Heart right ventricle (tissue), 16 donors: ENCODE data around the gene DPP8. TPM values are rescaled to one million over a fixed set of nuclear protein-coding genes. Genes with fewer than 3 reads are reported as not detected.

ENCODE experiments used
- ATAC-seq, 8 donors: fragments of 200-7000 bp; cut with Tn5 transposase; one replicate each; pipeline ENCODE4 v1.9.1; 2020; ENCODE audit warnings: mild to moderate bottlenecking in 8 of 8, moderate library complexity in 8 of 8, moderate number of reproducible peaks in 1 of 8
- DNase-seq, 2 donors: peaks; one replicate each; pipeline ENCODE4 v3.0.0-alpha.2; 2020
- H3K27ac ChIP-seq, 10 donors: fragments of 200-600 bp; sonication (generic) in 2 of 10; one replicate each; pipeline versions ENCODE4 v1.5.0 to v1.8.0; 2020 to 2022; ENCODE audit warnings: mild to moderate bottlenecking in 3 of 10
- H3K27me3 ChIP-seq, 7 donors: fragments of 200-600 bp; one replicate each; pipeline ENCODE4 v1.8.0; 2021 to 2022; ENCODE audit warnings: mild to moderate bottlenecking in 2 of 7
- H3K36me3 ChIP-seq, 9 donors: fragments of 200-600 bp; sonication (generic) in 1 of 9; one replicate each; pipeline versions ENCODE4 v1.5.0 to v1.8.0; 2020 to 2022; ENCODE audit warnings: mild to moderate bottlenecking in 2 of 9
- H3K4me1 ChIP-seq, 9 donors: fragments of 200-600 bp; sonication (generic) in 1 of 9; one replicate each; pipeline versions ENCODE4 v1.5.0 to v1.8.0; 2020 to 2022; ENCODE audit warnings: mild to moderate bottlenecking in 4 of 9
- H3K4me3 ChIP-seq, 10 donors: fragments of 200-600 bp; sonication (generic) in 2 of 10; one replicate each; pipeline versions ENCODE4 v1.5.0 to v1.8.0; 2020 to 2022; ENCODE audit warnings: mild to moderate bottlenecking in 7 of 10, moderate library complexity in 2 of 10
- H3K9me3 ChIP-seq, 11 donors: fragments of 200-600 bp in 10 of 11; sonication (generic) in 2 of 11; one replicate each; pipeline versions ENCODE4 v1.5.0 to v1.8.0; 2013 to 2022; ENCODE audit warnings: mild to moderate bottlenecking in 2 of 11, control low read depth in 1 of 11, moderate library complexity in 1 of 11
- CTCF ChIP-seq, 9 donors: fragments of 200-600 bp; sonication (generic) in 2 of 9; IDR thresholded peaks; one replicate each; pipeline versions ENCODE4 v1.5.0 to v1.8.0; 2021 to 2022; ENCODE audit warnings: antibody characterized with exemption in 9 of 9, mild to moderate bottlenecking in 5 of 9, moderate library complexity in 1 of 9
- WGBS, 2 donors: extraction: QIAGEN DNeasy Blood & Tissue Kit; methylation state at CpG; one replicate each; pipeline ENCODE4 v1.1.7; 2013; ENCODE audit warnings: inconsistent platforms in 1 of 2; 5-methylcytosine and 5-hydroxymethylcytosine counted together
- intact Hi-C, 10 donors: fragments of 100-400 bp; cut with DNase I; formaldehyde crosslinking; loops; one replicate each; pipeline versions ENCODE4 v1.11.1 to v1.14.2; 2022
- polyA plus RNA-seq, 2 donors: library from polyadenylated mRNA; stranded (reverse); fragments of 200-250 nt; gene quantifications; one replicate each; pipeline ENCODE4 v1.2.3, GENCODE V29; 2013
- total RNA-seq, 10 donors: library from RNA; stranded (reverse); fragmentation: NEBNext Ultra II Directional in 3 of 10; extraction: Animal tissue kit (Norgen Biotek cat#: 25700) in 3 of 10; gene quantifications; one replicate each; pipeline versions ENCODE4 v1.2.1 to v1.2.4, GENCODE V29; 2021 to 2023
- donor health status: Arrhythmogenic right ventricular cardiomyopathy.
- donor health status: ischemic (EF 13 %, LVEDD 7.1; RV severe dilation, severe dysfunction).
- donor health status: healthy with polysubstance abuse.
- donor health status: DM: no; HTN: yes; CAD: no.
- donor health status: DM: no; HTN: no; CAD: no.
- donor health status: ischemic (EF 25% LVEDD 6.9; RV normal size, moderate dysfunction).
- donor health status: ischemic (EF 25% LVEDD 5.7; RV mildly dilated, moderate dysfunction).
- donor health status: healthy.
- donor health status: DM: yes; HTN: yes; CAD: no.
- donor health status: Ischemic cardiomyopathy.
- donor health status: ischemic (EF 35%, LVEDD 5.7; RV mildly dilated, moderate dysfunction).
- donor health status: nonischemic (EF 11% LVEDD 7.7; RV severe dilation, severe dysfunction).
- donor health status: DM: yes; HTN: yes; CAD: no.
- donor health status: PGD.
- donor health status: ischemic (EF 29% LVEDD 5.4; RV normal size, mild dysfunction).
- donor health status: nonischemic (EF 23%, LVEDD 6.1; RV moderate dilation, normal function).

Gene DPP8
- total and polyA plus RNA-seq, 12 donors = 6.9 to 45.3 (median 38.7) TPM

DNA sequence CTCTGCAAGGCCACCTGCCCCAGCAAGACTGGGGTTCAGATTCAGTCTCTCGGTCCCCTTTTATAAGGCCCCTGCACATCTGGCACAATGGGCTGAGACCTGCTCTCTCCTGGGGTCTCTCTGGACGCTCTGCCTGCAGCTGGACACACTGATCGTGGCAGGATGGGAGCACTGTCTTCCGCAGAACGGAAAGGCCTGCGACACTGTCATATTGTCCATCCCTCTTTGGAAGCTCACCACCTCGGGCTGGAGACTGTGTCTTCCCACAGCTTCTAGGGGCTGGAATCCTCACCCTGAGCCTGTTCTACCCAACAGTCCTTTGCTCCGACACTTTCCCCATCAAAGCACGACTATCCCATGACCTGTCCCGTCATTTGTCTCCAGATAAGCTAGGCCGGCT, 83.3 kb downstream of the DPP8 start:
- H3K27me3 ChIP-seq = no peaks in the 10 kb centered on the region
- no peak for TF ChIP-seq CTCF (IDR thresholded peaks at IDR 0.05)
- no peak overlapping the region for H3K4me3 ChIP-seq
- no peak for ATAC-seq
- no peak for DNase-seq
- no peaks in the 10 kb centered on the region for H3K36me3 ChIP-seq
- WGBS, 2 donors = 76 to 77% methylated on average over 11 of the region's 11 CpGs
- no peaks in the 10 kb centered on the region for H3K9me3 ChIP-seq
- H3K27ac ChIP-seq = no peak overlapping the region
- intact Hi-C loops = no loop called here
- H3K4me1 ChIP-seq = no peaks in the 10 kb centered on the region

DNA sequence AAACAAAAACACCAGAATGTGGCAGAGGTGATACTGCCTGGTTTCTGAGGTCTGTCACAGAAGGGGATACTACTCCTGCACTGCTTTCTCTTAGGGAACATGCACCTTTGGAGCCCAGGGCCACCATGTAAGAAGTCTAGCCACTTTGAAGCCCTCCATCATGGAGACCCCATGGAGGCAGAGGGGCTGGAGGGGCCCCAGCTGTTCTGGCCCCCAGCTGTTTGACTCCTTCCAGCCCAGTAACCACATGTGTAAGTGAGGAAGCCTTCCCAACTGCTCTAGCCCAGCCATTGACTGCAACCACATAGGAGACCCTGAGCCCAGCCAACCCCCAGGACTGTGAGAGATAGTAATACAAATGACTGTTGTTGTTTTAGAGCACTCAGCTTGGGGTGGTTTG, 85.8 kb downstream of the DPP8 start:
- H3K27me3 ChIP-seq = no peaks in the 10 kb centered on the region
- H3K4me1 ChIP-seq = no peaks in the 10 kb centered on the region
- intact Hi-C loops = no loop called here
- H3K9me3 ChIP-seq = no peaks in the 10 kb centered on the region
- no peak for TF ChIP-seq CTCF (IDR thresholded peaks at IDR 0.05)
- ATAC-seq = no peak
- DNase-seq = no peak
- no peaks in the 10 kb centered on the region for H3K36me3 ChIP-seq
- no peak overlapping the region for H3K27ac ChIP-seq
- H3K4me3 ChIP-seq = no peak overlapping the region

DNA sequence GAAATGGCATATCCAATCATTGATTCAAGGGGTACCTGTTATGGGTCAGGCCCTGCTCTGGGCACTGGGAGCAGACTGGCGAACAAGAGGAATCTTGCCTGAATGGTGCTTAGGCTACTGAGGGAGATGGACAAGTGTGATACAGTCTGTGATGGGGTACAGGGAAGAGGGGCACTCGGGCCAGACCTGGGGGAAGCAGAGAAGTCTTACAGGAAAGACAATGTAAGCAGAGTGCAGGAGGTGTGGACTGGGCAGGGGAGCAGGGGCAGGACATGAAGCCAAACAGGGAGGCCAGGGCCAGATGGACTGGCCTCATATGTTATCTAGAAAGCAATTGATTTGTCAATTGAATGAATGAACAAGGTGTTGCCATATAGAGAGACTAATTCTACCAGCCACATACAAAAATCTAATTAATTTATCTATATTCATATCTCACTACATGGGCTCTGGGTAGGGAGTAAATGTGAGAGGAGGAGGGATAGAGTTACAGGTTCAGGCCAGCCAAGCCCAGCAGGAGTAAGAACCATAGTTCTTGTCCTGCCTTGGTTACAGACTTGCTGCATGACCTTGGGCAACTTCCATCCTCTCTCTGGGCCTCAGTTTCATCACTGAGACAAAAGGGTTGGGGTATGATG, 91.2 kb downstream of the DPP8 start:
- DNase-seq (no peak), ATAC-seq (no peak)
- Histone ChIP-seq H3K4me1 (peaks cover under 1 to 9% (median 8%) of the 10 kb centered on the region in 9 donors), H3K27me3 (peaks cover 0 to 29% (median 1%) of the 10 kb centered on the region in 7 donors), H3K9me3 (no peaks in the 10 kb centered on the region), H3K27ac (no peak overlapping the region), H3K4me3 (no peak overlapping the region), H3K36me3 (no peaks in the 10 kb centered on the region)
- intact Hi-C loops = no loop called here
- 77 to 86% methylated on average over 2 of the region's 2 CpGs for WGBS, 2 donors
- TF ChIP-seq CTCF (IDR thresholded peaks at IDR 0.05) = no peak

GRCh38 chr15:65424683-65425082, 92.8 kb downstream of the DPP8 start:
- no peak for ATAC-seq
- intact Hi-C loops = no loop called here
- no peak for TF ChIP-seq CTCF (IDR thresholded peaks at IDR 0.05)
- Histone ChIP-seq H3K27me3 (peaks cover 0 to 45% (median 16%) of the 10 kb centered on the region in 7 donors), H3K4me3 (no peak overlapping the region), H3K27ac (no peak overlapping the region), H3K9me3 (no peaks in the 10 kb centered on the region), H3K36me3 (no peaks in the 10 kb centered on the region), H3K4me1 (peaks cover 3 to 19% (median 11%) of the 10 kb centered on the region in 9 donors)
- DNase-seq = no peak
- WGBS, 2 donors = 84 to 91% methylated on average over 5 of the region's 5 CpGs
